NB4 (cell line): Measurements from ENCODE around the gene CCDC134.

Source experiments
- DNase-seq: peaks from one replicate; pipeline ENCODE4 v3.0.0; 2010; ENCODE audit warnings: low read depth
- H3K4me3 ChIP-seq: one replicate; pipeline ENCODE4 v1.5.1; 2011; ENCODE audit warnings: mild to moderate bottlenecking, low read depth, low read length, moderate library complexity
- MYC ChIP-seq: IDR thresholded peaks from 2 replicates; pipeline ENCODE4 v1.6.1; 2011; ENCODE audit warnings: low read depth, low read length
- POLR2A ChIP-seq: IDR thresholded peaks from 2 replicates; pipeline ENCODE4 v1.6.1; 2011; ENCODE audit warnings: mild to moderate bottlenecking; ENCODE audit not compliant: insufficient read length; ENCODE audit errors: extremely low read depth
- TF ChIP-seq, protein P1 (sequence below): IDR thresholded peaks from one replicate; pipeline ENCODE4 v1.5.1; 2012; ENCODE audit warnings: low read depth, low read length
- TF ChIP-seq, protein P2 (sequence below): IDR thresholded peaks from 2 replicates; pipeline ENCODE4 v1.6.1; 2011; ENCODE audit warnings: low read depth, low read length

The CCDC134 gene

DNA sequence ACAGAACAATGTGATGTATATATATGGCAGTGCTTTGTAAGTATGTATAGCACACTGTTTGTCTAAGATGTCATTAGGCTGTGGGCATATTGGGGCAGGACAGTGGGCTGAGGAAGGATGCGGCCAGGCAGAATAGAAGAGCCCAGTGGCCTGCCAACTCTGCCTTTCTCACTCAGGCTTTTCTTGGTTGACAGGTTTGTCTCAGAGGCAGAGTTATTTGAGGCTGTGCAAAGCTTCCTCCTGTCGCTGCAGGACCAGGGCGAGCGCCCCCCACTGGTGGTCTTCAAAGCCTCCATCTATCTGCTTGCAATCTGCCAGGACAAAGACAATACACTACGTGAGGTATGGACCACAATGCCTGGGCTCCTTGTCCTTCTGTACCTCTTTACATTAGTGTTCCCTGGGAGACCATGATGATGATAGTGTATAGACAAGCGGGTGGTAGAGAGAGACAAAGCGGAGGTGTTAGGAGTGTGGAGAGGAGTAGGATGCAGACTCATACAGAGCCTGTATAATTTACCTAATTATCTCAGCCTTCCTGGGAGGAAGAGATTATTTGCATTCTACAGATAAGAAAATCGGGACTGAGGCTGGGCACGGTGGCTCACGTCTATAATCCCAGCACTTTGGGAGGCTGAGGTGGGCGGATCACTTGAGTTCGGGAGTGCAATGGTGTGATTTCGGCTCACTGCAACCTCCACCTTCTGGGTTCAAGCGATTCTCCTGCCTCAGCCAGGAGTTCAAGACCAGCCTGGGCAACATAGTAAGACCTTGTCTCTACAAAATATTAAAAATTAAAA lies 37.3 kb upstream of the CCDC134 start:
- H3K4me3 ChIP-seq, result no peak overlapping the region
- TF ChIP-seq MYC (no peak), POLR2A (no peak)
- TF ChIP-seq, protein P1, sequence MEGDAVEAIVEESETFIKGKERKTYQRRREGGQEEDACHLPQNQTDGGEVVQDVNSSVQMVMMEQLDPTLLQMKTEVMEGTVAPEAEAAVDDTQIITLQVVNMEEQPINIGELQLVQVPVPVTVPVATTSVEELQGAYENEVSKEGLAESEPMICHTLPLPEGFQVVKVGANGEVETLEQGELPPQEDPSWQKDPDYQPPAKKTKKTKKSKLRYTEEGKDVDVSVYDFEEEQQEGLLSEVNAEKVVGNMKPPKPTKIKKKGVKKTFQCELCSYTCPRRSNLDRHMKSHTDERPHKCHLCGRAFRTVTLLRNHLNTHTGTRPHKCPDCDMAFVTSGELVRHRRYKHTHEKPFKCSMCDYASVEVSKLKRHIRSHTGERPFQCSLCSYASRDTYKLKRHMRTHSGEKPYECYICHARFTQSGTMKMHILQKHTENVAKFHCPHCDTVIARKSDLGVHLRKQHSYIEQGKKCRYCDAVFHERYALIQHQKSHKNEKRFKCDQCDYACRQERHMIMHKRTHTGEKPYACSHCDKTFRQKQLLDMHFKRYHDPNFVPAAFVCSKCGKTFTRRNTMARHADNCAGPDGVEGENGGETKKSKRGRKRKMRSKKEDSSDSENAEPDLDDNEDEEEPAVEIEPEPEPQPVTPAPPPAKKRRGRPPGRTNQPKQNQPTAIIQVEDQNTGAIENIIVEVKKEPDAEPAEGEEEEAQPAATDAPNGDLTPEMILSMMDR, result peak; percentile 78
- TF ChIP-seq, protein P2, sequence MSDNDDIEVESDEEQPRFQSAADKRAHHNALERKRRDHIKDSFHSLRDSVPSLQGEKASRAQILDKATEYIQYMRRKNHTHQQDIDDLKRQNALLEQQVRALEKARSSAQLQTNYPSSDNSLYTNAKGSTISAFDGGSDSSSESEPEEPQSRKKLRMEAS, result no peak
- DNase-seq, result peak; percentile 72

DNA sequence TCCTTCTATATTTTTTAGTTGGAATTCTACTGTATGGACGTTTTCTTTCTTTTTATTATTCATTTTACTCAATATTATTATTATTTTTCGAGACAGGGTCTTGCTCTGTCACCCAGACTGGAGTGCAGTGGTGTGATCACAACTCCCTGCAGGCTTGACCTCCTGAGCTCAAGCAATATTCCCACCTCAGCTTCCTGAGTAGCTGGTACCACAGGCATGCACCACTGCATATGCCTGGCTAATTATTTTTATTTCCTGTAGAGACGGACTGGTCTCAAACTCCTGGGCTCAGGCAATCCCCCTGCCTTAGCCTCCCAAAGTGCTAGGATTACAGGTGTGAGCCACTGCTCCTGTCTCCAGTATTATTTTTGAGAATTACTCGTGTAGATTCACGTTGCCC lies 34.0 kb upstream of the CCDC134 start:
- no peak for TF ChIP-seq MYC

DNA sequence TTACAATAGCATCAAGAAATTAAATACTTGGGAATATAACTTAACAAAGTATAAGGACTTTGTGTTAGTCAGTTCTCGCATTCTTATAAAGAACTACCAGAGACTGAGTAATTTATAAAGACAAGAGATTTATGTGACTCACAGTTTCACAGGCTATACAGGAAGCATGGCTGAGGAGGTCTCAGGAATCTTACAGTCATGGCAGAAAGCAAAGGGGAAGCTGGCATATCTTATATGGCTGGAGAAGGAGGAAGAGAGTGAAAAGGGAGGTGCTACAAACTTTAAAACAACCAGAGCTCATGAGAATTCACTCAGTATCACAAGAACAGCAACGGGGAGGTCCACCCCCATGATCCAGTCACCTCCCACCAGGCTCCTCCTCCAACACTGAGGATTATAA lies 32.0 kb upstream of the CCDC134 start:
- no peak overlapping the region for H3K4me3 ChIP-seq
- TF ChIP-seq POLR2A (no peak), MYC (no peak)
- TF ChIP-seq, protein P2, result no peak
- DNase-seq, result peak; percentile 60

More for the DNA sequence above, 34.0 kb upstream of the CCDC134 start:
- DNase-seq, result no peak
- H3K4me3 ChIP-seq, result no peak overlapping the region

DNA sequence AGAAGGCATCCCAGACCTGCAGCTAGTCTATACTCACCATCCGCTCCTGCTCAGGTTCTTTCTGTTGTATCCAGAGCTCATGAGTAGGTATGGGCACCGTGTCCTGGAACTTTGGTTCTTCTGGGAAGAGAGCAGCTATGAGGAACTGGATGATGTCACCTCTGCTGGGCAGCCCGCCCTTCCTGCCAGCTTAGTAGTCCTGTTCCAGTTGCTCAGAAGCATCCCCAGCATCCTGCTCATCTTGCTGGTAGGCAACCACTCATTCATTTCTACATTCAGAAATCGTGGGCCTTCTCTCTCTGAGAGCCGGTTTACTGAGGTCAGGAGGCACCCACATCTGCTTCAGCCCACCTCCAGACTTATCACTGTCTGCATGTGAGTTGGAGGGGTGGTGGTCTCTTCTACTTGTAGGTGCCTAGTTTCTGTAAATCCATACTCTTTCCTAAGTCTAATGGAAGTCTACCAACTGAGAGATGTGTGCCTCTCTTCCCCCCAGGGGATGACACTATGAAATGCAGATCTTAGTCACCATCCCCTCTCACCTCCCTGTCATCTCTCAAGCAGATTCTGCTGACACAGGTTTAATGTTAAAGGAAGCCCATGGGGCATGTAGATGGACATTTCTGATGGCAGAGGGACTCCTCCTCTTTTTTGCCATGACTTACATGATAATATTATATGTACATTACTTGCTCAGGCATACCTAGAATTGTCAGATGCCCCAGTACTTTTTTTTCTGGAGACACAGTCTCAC lies 29.6 kb upstream of the CCDC134 start:
- no peak overlapping the region for H3K4me3 ChIP-seq
- no peak for TF ChIP-seq POLR2A
- TF ChIP-seq, protein P1, result no peak
- no peak for TF ChIP-seq MYC
- TF ChIP-seq, protein P2, result no peak
- no peak for DNase-seq

DNA sequence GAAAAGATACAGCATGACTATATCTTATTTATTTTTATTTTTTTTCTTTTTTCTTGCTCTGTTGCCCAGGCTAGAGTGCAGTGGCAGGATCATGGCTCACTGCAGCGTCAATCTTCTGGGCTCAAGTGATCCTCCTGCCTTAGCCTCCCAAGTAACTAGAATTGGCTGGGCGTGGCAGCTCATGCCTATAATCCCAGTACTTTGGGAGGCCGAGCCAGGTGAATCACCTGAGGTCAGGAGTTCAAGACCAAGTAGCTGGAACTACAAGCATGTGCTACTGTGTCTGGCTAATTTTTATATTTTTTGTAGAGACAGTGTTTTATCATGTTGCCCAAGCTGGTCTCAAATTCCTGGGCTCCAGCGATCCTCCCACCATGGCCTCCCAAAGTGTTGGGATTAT lies 28.3 kb upstream of the CCDC134 start:
- no peak overlapping the region for H3K4me3 ChIP-seq
- TF ChIP-seq POLR2A, result no peak
- TF ChIP-seq, protein P1, result no peak
- TF ChIP-seq, protein P2, result no peak
- TF ChIP-seq MYC, result no peak
- DNase-seq, result no peak

DNA sequence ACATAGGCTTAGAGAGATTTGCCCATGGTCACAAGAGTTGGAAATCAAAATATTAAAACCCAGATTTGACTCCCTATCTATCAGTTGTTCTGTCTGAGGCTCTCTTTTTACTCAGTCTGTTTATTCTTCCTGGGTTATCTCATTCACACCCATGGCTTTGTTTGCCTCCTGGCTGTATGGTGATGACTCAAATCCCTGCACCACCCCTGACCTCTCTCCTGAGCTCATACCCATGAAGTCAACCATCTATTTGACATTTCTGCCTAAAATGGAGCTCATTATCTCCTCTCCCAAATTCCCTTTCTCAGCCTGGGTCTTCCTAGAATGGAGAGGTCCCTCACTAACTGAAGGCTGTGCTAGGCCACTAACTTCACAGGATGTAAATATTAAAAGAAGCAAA lies 27.8 kb upstream of the CCDC134 start:
- no peak for DNase-seq
- H3K4me3 ChIP-seq, result no peak overlapping the region
- TF ChIP-seq, protein P2, result no peak
- TF ChIP-seq POLR2A (no peak), MYC (no peak)
- TF ChIP-seq, protein P1, result no peak
